GM23248 (cell line): ENCODE measurements around the gene FAM149A. TPM values are rescaled to one million over a fixed set of nuclear protein-coding genes. Genes with fewer than 3 reads are reported as not detected.

Experiments
- DNase-seq: peaks from one replicate; pipeline ENCODE4 v3.0.0-alpha.2; 2015
- H2AFZ ChIP-seq: fragments of 200-600 bp; sonication (generic); 2 replicates; pipeline ENCODE4 v1.6.1; 2016; ENCODE audit warnings: antibody characterized with exemption
- H3F3A ChIP-seq: fragments of 200-600 bp; sonication (generic); 2 replicates; pipeline ENCODE4 v1.6.1; 2016; ENCODE audit warnings: mild to moderate bottlenecking, antibody characterized with exemption, mixed run types; ENCODE audit not compliant: insufficient read depth
- H3K27ac ChIP-seq: fragments of 200-600 bp; sonication (generic); 2 replicates; pipeline ENCODE4 v1.5.1; 2016; ENCODE audit warnings: mild to moderate bottlenecking
- H3K27me3 ChIP-seq: fragments of 200-600 bp; sonication (generic); replicated peaks from 2 replicates; pipeline ENCODE4 v1.6.1; 2016; ENCODE audit warnings: mild to moderate bottlenecking; ENCODE audit not compliant: insufficient read depth
- H3K36me3 ChIP-seq: fragments of 200-600 bp; sonication (generic); 2 replicates; pipeline ENCODE4 v1.6.1; 2016; ENCODE audit warnings: low read depth, mild to moderate bottlenecking
- H3K4me1 ChIP-seq: fragments of 200-600 bp; sonication (generic); 2 replicates; pipeline ENCODE4 v1.6.1; 2016; ENCODE audit warnings: mild to moderate bottlenecking; ENCODE audit not compliant: insufficient read depth
- H3K4me2 ChIP-seq: fragments of 200-600 bp; sonication (generic); one replicate; pipeline ENCODE4 v1.6.1; 2016; ENCODE audit warnings: mild to moderate bottlenecking; ENCODE audit not compliant: unreplicated experiment
- H3K4me3 ChIP-seq: fragments of 200-600 bp; sonication (generic); 2 replicates; pipeline ENCODE4 v1.5.1; 2016; ENCODE audit warnings: mild to moderate bottlenecking
- H3K79me2 ChIP-seq: fragments of 200-600 bp; sonication (generic); 2 replicates; pipeline ENCODE4 v1.6.1; 2016; ENCODE audit warnings: mild to moderate bottlenecking; ENCODE audit not compliant: insufficient read depth
- H3K9ac ChIP-seq: fragments of 200-600 bp; sonication (generic); 2 replicates; pipeline ENCODE4 v1.6.1; 2016; ENCODE audit warnings: mild to moderate bottlenecking
- H3K9me2 ChIP-seq: fragments of 200-600 bp; sonication (generic); 2 replicates; pipeline ENCODE4 v1.6.1; 2016; ENCODE audit warnings: mixed run types, mild to moderate bottlenecking, moderate library complexity; ENCODE audit not compliant: insufficient read depth
- H3K9me3 ChIP-seq: fragments of 200-600 bp; sonication (generic); one replicate; pipeline ENCODE4 v1.6.1; 2017; ENCODE audit warnings: low read depth
- H4K20me1 ChIP-seq: fragments of 200-600 bp; sonication (generic); 2 replicates; pipeline ENCODE4 v1.6.0; 2016; ENCODE audit not compliant: insufficient read depth
- EZH2 ChIP-seq: fragments of 200-600 bp; sonication (generic); IDR thresholded peaks from 2 replicates; pipeline ENCODE4 v1.6.1; 2018; ENCODE audit warnings: antibody characterized with exemption, mild to moderate bottlenecking; ENCODE audit not compliant: insufficient read depth, poor library complexity, severe bottlenecking
- EZH2phosphoT487 ChIP-seq: fragments of 200-600 bp; sonication (generic); IDR thresholded peaks from 2 replicates; pipeline ENCODE4 v1.6.1; 2018; ENCODE audit warnings: antibody characterized with exemption, moderate library complexity, mild to moderate bottlenecking, low read depth; ENCODE audit not compliant: insufficient read depth
- WGBS, 2 experiments: methylation state at CpG; one replicate each; pipeline ENCODE4 v1.1.6; 2015 to 2017; ENCODE audit warnings: low lambda C conversion rate in 2 of 2, low coverage in 1 of 2; ENCODE audit errors: missing lambda C conversion rate in 2 of 2; 5-methylcytosine and 5-hydroxymethylcytosine counted together
- in situ Hi-C: fragments of 300-500 bp; cut with MboI; formaldehyde crosslinking; loops from 2 replicates; pipeline ENCODE4 v1.15.0; 2020
- polyA plus RNA-seq: library from polyadenylated mRNA; unstranded; fragments of >200 nt; fragmentation: Nextera tagmentation; extraction: Ambion mirVana; gene quantifications from 2 replicates; pipeline ENCODE4 v1.2.1, GENCODE V29; 2016
- total RNA-seq: library from RNA; depleted of rRNA; stranded (reverse); fragments of >200 nt; shearing (Covaris generic); gene quantifications from 2 replicates; pipeline ENCODE4 v1.2.3, GENCODE V29; 2014

FAM149A gene
- total and polyA plus RNA-seq, 2 experiments from 2014 or later, result 1.2 to 3.4 TPM

DNA sequence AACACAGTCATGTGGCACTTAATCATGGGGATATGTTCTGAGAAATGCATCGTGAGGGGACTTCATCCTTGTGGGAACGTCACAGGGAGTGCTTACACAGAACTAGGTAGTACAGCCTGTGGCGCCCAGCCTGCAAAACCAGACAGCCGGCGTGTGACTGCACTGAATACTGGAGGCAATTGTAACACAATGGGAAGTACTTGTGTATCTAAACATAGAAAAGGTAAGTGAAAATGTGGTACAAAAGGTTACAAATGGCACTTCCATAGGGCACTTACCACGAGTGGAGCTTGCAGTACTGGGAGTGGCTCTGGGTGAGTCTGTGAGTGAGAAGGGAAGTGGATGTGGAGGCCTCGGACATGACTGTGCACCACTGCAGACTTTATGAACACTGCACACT is 30.3 kb upstream of the FAM149A start:
- Histone ChIP-seq H3K79me2 (no peaks in the 10 kb centered on the region), H3K4me1 (no peaks in the 10 kb centered on the region), H2AFZ (no peak overlapping the region), H3K9me3 (no peaks in the 10 kb centered on the region), H3K27ac (no peak overlapping the region), H3K4me3 (no peak overlapping the region), H3K4me2 (no peak overlapping the region), H3K9ac (no peak overlapping the region), H3F3A (no peaks in the 10 kb centered on the region), H3K36me3 (no peaks in the 10 kb centered on the region), H3K9me2 (no peaks in the 10 kb centered on the region), H4K20me1 (no peaks in the 10 kb centered on the region), H3K27me3 (no peaks in the 10 kb centered on the region)
- in situ Hi-C loops, result no loop called here
- DNase-seq, result no peak
- no peak for TF ChIP-seq EZH2phosphoT487
- 66 to 67% methylated on average over 7 of the region's 7 CpGs for WGBS, 2 experiments

DNA sequence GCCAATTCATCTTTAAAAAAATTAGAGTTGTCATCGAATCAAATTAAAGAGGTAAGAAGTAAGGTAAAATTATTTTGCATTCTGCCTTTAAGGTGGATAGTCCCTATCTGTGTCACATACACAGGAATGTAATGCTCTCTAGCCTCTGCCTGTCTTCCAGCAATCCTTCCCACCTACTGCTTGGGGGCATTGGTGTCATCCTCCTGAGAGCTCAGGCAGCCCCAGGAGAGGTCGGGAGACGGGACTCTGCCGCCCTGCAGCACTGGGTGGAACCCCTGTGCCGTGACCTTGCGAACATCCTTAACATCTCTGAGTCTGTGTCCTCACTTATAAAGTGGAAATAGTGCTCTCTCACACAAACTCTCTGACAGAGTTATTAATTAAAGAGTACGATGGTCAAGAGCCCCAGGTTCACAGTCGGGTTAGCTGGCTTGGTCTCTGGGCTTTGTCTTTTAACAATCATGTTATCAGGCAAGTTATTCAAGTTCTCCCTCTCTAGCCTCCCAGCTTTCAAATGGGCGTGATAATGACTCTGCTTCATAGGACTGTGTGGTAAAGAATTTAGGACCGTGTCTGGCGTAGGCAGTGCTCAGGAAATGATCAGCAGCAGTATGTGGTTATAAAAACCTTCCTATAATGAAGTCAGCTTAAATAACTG is 25.4 kb upstream of the FAM149A start:
- no peaks in the 10 kb centered on the region for H3K79me2 ChIP-seq
- no peak overlapping the region for H3K27ac ChIP-seq
- H4K20me1 ChIP-seq, result no peaks in the 10 kb centered on the region
- no peaks in the 10 kb centered on the region for H3K4me1 ChIP-seq
- no peak overlapping the region for H2AFZ ChIP-seq
- H3K9me2 ChIP-seq, result no peaks in the 10 kb centered on the region
- H3K4me3 ChIP-seq, result no peak overlapping the region
- no peak overlapping the region for H3K9ac ChIP-seq
- no peaks in the 10 kb centered on the region for H3K27me3 ChIP-seq
- in situ Hi-C loops, result no loop called here
- H3F3A ChIP-seq, result no peaks in the 10 kb centered on the region
- TF ChIP-seq EZH2phosphoT487 (no peak), EZH2 (no peak)
- H3K9me3 ChIP-seq, result no peaks in the 10 kb centered on the region
- DNase-seq, result no peak
- H3K36me3 ChIP-seq, result no peaks in the 10 kb centered on the region
- no peak overlapping the region for H3K4me2 ChIP-seq
- 61 to 64% methylated on average over 11 of the region's 11 CpGs for WGBS, 2 experiments

DNA sequence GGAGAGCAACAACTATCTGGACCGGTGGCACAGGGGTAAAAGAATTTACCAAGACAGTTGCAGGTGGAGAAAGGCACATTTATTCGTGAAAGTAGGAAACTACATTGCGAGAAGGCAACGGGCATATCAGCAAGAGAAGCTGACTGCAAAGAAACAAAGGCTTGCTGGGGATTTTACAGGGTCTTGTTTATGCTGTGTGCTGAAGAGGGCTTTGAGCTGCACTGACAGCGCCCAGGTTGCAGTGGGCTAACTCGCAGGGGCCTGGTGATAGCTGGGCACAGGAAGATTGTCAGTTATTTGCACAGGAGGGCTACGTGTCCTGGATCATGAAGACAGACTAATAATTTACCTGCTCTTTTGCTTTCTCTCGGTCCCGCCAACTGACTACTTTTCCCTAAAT is 24.8 kb upstream of the FAM149A start:
- no peak overlapping the region for H3K9ac ChIP-seq
- no peaks in the 10 kb centered on the region for H3K36me3 ChIP-seq
- in situ Hi-C loops, result no loop called here
- no peaks in the 10 kb centered on the region for H3K79me2 ChIP-seq
- H3K27me3 ChIP-seq, result no peaks in the 10 kb centered on the region
- H3K27ac ChIP-seq, result no peak overlapping the region
- H4K20me1 ChIP-seq, result no peaks in the 10 kb centered on the region
- no peak overlapping the region for H3K4me3 ChIP-seq
- TF ChIP-seq EZH2 (no peak), EZH2phosphoT487 (no peak)
- H2AFZ ChIP-seq, result no peak overlapping the region
- H3K9me2 ChIP-seq, result no peaks in the 10 kb centered on the region
- no peaks in the 10 kb centered on the region for H3K4me1 ChIP-seq
- no peak overlapping the region for H3K4me2 ChIP-seq
- H3K9me3 ChIP-seq, result no peaks in the 10 kb centered on the region
- 75% methylated on average over 9 of the region's 9 CpGs for WGBS, 2 experiments
- no peak for DNase-seq
- no peaks in the 10 kb centered on the region for H3F3A ChIP-seq

DNA sequence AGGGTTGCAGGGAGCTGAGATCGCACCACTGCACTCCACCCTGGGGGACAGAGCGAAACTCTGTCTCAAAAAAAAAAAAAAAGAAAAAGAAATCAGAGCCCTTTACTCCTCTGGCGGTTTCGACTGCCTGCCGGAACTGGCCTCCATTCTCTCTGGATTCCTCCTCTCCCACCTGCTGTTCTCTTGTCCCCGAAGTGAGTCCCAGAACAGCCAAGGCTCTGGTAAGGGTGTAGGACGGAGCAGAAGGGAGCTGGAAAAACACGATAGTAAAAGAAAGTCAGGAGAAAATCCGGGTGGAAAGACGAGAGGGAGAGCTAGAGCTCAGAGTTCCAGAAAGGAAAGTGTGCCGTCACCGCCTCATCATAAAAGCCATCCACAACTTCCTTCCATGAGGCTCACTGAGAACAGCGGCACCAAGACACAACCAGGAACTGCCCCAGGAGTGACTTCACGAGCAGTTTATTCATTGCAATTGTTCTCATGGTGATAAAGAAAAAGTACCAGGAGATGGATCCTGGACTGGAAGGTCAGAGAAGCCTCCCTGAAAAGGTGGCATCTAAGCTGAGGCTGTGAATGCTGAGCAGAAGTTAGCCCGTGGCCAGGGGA is 23.2 kb upstream of the FAM149A start:
- H3K4me1 ChIP-seq, result no peaks in the 10 kb centered on the region
- H3K9me2 ChIP-seq, result no peaks in the 10 kb centered on the region
- H3K9me3 ChIP-seq, result no peaks in the 10 kb centered on the region
- TF ChIP-seq EZH2 (no peak), EZH2phosphoT487 (no peak)
- H3K27ac ChIP-seq, result no peak overlapping the region
- WGBS, 2 experiments, result 69 to 75% methylated on average over 13 to 15 of the region's 15 CpGs
- no peak for DNase-seq
- no peaks in the 10 kb centered on the region for H3K27me3 ChIP-seq
- no peak overlapping the region for H3K4me3 ChIP-seq
- in situ Hi-C loops, result no loop called here
- H3K36me3 ChIP-seq, result no peaks in the 10 kb centered on the region
- H4K20me1 ChIP-seq, result no peaks in the 10 kb centered on the region
- H3K4me2 ChIP-seq, result no peak overlapping the region
- no peaks in the 10 kb centered on the region for H3F3A ChIP-seq
- H2AFZ ChIP-seq, result no peak overlapping the region
- H3K9ac ChIP-seq, result no peak overlapping the region
- H3K79me2 ChIP-seq, result no peaks in the 10 kb centered on the region

DNA sequence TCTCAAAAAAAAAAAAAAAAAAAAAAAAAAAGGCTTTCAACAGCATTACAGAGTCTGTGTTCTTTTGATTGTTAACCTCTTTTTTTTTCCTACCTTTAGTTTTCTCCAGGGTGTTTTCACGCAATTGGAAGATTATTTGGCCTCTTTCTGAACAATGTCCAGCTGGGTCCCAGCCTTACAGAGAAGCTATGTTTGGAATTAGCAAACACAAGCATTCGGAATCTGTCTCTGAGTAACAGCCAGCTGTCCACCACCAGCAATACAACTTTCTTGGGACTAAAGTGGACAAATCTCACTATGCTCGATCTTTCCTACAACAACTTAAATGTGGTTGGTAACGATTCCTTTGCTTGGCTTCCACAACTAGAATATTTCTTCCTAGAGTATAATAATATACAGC is 22.3 kb upstream of the FAM149A start:
- no peaks in the 10 kb centered on the region for H3K4me1 ChIP-seq
- H3K36me3 ChIP-seq, result no peaks in the 10 kb centered on the region
- in situ Hi-C loops, result no loop called here
- no peaks in the 10 kb centered on the region for H3F3A ChIP-seq
- no peak overlapping the region for H3K27ac ChIP-seq
- H3K9me2 ChIP-seq, result no peaks in the 10 kb centered on the region
- H3K4me3 ChIP-seq, result no peak overlapping the region
- TF ChIP-seq EZH2phosphoT487 (no peak), EZH2 (no peak)
- H3K4me2 ChIP-seq, result no peak overlapping the region
- H3K9ac ChIP-seq, result no peak overlapping the region
- no peaks in the 10 kb centered on the region for H3K9me3 ChIP-seq
- no peaks in the 10 kb centered on the region for H4K20me1 ChIP-seq
- no peak overlapping the region for H2AFZ ChIP-seq
- no peak for DNase-seq
- 56 to 58% methylated on average over 4 of the region's 4 CpGs for WGBS, 2 experiments
- no peaks in the 10 kb centered on the region for H3K79me2 ChIP-seq
- H3K27me3 ChIP-seq, result no peaks in the 10 kb centered on the region
